Liver (tissue), 9 donors: ENCODE results near the gene RBCK1. TPM values are rescaled to one million over a fixed set of nuclear protein-coding genes. Genes with fewer than 3 reads are reported as not detected.

Experiments
- DNase-seq: peaks from one replicate; pipeline ENCODE4 v3.0.0-alpha.2; 2017; ENCODE audit warnings: low spot score
- H3K27ac ChIP-seq, 2 donors: one replicate each; pipeline ENCODE4 v1.7.0; 2013; ENCODE audit warnings: inconsistent platforms in 2 of 2, low read length in 2 of 2, control low read depth in 1 of 2, low read depth in 1 of 2, mild to moderate bottlenecking in 1 of 2
- H3K27me3 ChIP-seq, 4 donors: one replicate each; pipeline versions ENCODE4 v1.6.1 to v1.7.0; 2013; ENCODE audit warnings: low read length in 3 of 4, inconsistent platforms in 1 of 4, mild to moderate bottlenecking in 1 of 4, moderate library complexity in 1 of 4; ENCODE audit not compliant: control insufficient read depth in 4 of 4, insufficient read depth in 4 of 4
- H3K36me3 ChIP-seq, 4 donors: one replicate each; pipeline versions ENCODE4 v1.6.1 to v1.7.0; 2013; ENCODE audit warnings: low read length in 3 of 4, mild to moderate bottlenecking in 3 of 4, low read depth in 1 of 4, moderate library complexity in 1 of 4; ENCODE audit not compliant: control insufficient read depth in 4 of 4, insufficient read depth in 3 of 4
- H3K4me1 ChIP-seq, 4 donors: one replicate each; pipeline versions ENCODE4 v1.6.1 to v1.7.0; 2013; ENCODE audit warnings: low read length in 3 of 4, mild to moderate bottlenecking in 3 of 4, moderate library complexity in 1 of 4; ENCODE audit not compliant: control insufficient read depth in 4 of 4, insufficient read depth in 4 of 4
- H3K4me3 ChIP-seq, 3 donors: one replicate each; pipeline versions ENCODE4 v1.6.1 to v1.7.0; 2013; ENCODE audit warnings: low read length in 3 of 3, control low read depth in 1 of 3, low read depth in 1 of 3, mild to moderate bottlenecking in 1 of 3
- H3K9ac ChIP-seq, 2 donors: one replicate each; pipeline ENCODE4 v1.7.0; 2013; ENCODE audit warnings: low read length in 2 of 2, mild to moderate bottlenecking in 2 of 2, moderate library complexity in 2 of 2, control low read depth in 1 of 2, low read depth in 1 of 2
- H3K9me3 ChIP-seq, 4 donors: one replicate each; pipeline versions ENCODE4 v1.6.1 to v1.7.0; 2013; ENCODE audit warnings: low read length in 3 of 4; ENCODE audit not compliant: control insufficient read depth in 4 of 4
- EGR1 ChIP-seq, 2 donors: IDR thresholded peaks; 2 replicates each; pipeline ENCODE4 v1.6.1; 2016 to 2018; ENCODE audit warnings: antibody characterized with exemption in 2 of 2, low read depth in 2 of 2
- FOXA1 ChIP-seq: IDR thresholded peaks from 2 replicates; pipeline ENCODE4 v1.6.1; 2016; ENCODE audit warnings: antibody characterized with exemption
- FOXA2 ChIP-seq: IDR thresholded peaks from 2 replicates; pipeline ENCODE4 v1.6.1; 2016; ENCODE audit warnings: antibody characterized with exemption
- HNF4A ChIP-seq, 2 donors: conservative IDR thresholded peaks; 2 replicates each; pipeline ENCODE4 v1.6.1; 2016; ENCODE audit warnings: antibody characterized with exemption in 2 of 2, mild to moderate bottlenecking in 2 of 2
- JUND ChIP-seq, 2 donors: IDR thresholded peaks; 2 replicates each; pipeline ENCODE4 v1.6.1; 2016; ENCODE audit warnings: antibody characterized with exemption in 2 of 2
- MAX ChIP-seq: IDR thresholded peaks from 2 replicates; pipeline ENCODE4 v1.6.1; 2016; ENCODE audit warnings: antibody characterized with exemption
- NR2F2 ChIP-seq: IDR thresholded peaks from 2 replicates; pipeline ENCODE4 v1.6.1; 2016; ENCODE audit warnings: antibody characterized with exemption
- RAD21 ChIP-seq, 2 donors: IDR thresholded peaks; 2 replicates each; pipeline ENCODE4 v1.6.1; 2016; ENCODE audit warnings: antibody characterized with exemption in 2 of 2, mild to moderate bottlenecking in 2 of 2
- RXRA ChIP-seq, 2 donors: IDR thresholded peaks; 2 replicates each; pipeline ENCODE4 v1.6.1; 2017 to 2018; ENCODE audit warnings: antibody characterized with exemption in 2 of 2, mild to moderate bottlenecking in 1 of 2
- SP1 ChIP-seq: IDR thresholded peaks from 2 replicates; pipeline ENCODE4 v1.6.1; 2018; ENCODE audit warnings: antibody characterized with exemption, mild to moderate bottlenecking
- TAF1 ChIP-seq: conservative IDR thresholded peaks from 2 replicates; pipeline ENCODE4 v1.6.1; 2016; ENCODE audit warnings: antibody characterized with exemption, mild to moderate bottlenecking
- YY1 ChIP-seq: IDR thresholded peaks from 2 replicates; pipeline ENCODE4 v1.6.1; 2016; ENCODE audit warnings: antibody characterized with exemption, mild to moderate bottlenecking
- WGBS: extraction: QIAGEN DNeasy Blood & Tissue Kit; methylation state at CpG from one replicate; pipeline ENCODE4 v1.1.7; 2013; 5-methylcytosine and 5-hydroxymethylcytosine counted together
- polyA plus RNA-seq, 2 donors: library from polyadenylated mRNA; stranded (reverse) in 1 of 2; unstranded in 1 of 2; fragments of 200-250 nt in 1 of 2; fragments of >200 nt in 1 of 2; fragmentation: Nextera tagmentation in 1 of 2; extraction: Ambion mirVana in 1 of 2; gene quantifications; one replicate each; pipeline versions ENCODE4 v1.2.1 to v1.2.3, GENCODE V29; 2013 to 2015
- total RNA-seq, 2 donors: library from RNA; depleted of rRNA; stranded (reverse); fragments of >200 nt; gene quantifications; one replicate each; pipeline ENCODE4 v1.2.3, GENCODE V29; 2014
- TF ChIP-seq, protein P1 (sequence below): IDR thresholded peaks from 2 replicates; pipeline ENCODE4 v1.6.1; 2016; ENCODE audit warnings: antibody characterized with exemption, mild to moderate bottlenecking
- TF ChIP-seq, protein P2 (sequence below): IDR thresholded peaks from 2 replicates; pipeline ENCODE4 v1.6.1; 2016; ENCODE audit warnings: antibody characterized with exemption
- donor health status: healthy.
- donor health status: healthy.
- donor health status: healthy.
- donor health status: healthy.
- donor health status: healthy.

The RBCK1 gene
- total and polyA plus RNA-seq, 4 donors = 18.0 to 62.6 (median 54.8) TPM

GRCh38 chr20:402496-402885 is 5.6 kb upstream of the RBCK1 start:
- Histone ChIP-seq H3K9me3 (no peaks in the 10 kb centered on the region), H3K4me1 (peaks cover 6 to 17% (median 8%) of the 10 kb centered on the region in 4 donors), H3K4me3 (no peak overlapping the region), H3K27ac (peak overlapping the region; percentile 88 to 92), H3K27me3 (no peaks in the 10 kb centered on the region), H3K9ac (no peak overlapping the region), H3K36me3 (no peaks in the 10 kb centered on the region)
- DNase-seq = no peak
- 88% methylated on average over 2 of the region's 2 CpGs for WGBS
- TF ChIP-seq RXRA (IDR thresholded peaks at IDR 0.05) (no peak), TAF1 (no peak), RAD21 (IDR thresholded peaks at IDR 0.05) (no peak), NR2F2 (no peak), FOXA1 (no peak), HNF4A (conservative IDR thresholded peaks at IDR 0.05) (no peak)

GRCh38 chr20:402898-403581 is 5.1 kb upstream of the RBCK1 start:
- DNase-seq = no peak
- TF ChIP-seq YY1 (no peak), FOXA2 (no peak), JUND (IDR thresholded peaks at IDR 0.05) (no peak), EGR1 (IDR thresholded peaks at IDR 0.05; ENCODE audit: low read depth in 2 of 2) (no peak), HNF4A (conservative IDR thresholded peaks at IDR 0.05) (no peak), FOXA1 (no peak), SP1 (no peak), MAX (no peak), RAD21 (IDR thresholded peaks at IDR 0.05) (no peak)
- TF ChIP-seq, protein P1, sequence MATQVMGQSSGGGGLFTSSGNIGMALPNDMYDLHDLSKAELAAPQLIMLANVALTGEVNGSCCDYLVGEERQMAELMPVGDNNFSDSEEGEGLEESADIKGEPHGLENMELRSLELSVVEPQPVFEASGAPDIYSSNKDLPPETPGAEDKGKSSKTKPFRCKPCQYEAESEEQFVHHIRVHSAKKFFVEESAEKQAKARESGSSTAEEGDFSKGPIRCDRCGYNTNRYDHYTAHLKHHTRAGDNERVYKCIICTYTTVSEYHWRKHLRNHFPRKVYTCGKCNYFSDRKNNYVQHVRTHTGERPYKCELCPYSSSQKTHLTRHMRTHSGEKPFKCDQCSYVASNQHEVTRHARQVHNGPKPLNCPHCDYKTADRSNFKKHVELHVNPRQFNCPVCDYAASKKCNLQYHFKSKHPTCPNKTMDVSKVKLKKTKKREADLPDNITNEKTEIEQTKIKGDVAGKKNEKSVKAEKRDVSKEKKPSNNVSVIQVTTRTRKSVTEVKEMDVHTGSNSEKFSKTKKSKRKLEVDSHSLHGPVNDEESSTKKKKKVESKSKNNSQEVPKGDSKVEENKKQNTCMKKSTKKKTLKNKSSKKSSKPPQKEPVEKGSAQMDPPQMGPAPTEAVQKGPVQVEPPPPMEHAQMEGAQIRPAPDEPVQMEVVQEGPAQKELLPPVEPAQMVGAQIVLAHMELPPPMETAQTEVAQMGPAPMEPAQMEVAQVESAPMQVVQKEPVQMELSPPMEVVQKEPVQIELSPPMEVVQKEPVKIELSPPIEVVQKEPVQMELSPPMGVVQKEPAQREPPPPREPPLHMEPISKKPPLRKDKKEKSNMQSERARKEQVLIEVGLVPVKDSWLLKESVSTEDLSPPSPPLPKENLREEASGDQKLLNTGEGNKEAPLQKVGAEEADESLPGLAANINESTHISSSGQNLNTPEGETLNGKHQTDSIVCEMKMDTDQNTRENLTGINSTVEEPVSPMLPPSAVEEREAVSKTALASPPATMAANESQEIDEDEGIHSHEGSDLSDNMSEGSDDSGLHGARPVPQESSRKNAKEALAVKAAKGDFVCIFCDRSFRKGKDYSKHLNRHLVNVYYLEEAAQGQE = no peak
- TF ChIP-seq, protein P2, sequence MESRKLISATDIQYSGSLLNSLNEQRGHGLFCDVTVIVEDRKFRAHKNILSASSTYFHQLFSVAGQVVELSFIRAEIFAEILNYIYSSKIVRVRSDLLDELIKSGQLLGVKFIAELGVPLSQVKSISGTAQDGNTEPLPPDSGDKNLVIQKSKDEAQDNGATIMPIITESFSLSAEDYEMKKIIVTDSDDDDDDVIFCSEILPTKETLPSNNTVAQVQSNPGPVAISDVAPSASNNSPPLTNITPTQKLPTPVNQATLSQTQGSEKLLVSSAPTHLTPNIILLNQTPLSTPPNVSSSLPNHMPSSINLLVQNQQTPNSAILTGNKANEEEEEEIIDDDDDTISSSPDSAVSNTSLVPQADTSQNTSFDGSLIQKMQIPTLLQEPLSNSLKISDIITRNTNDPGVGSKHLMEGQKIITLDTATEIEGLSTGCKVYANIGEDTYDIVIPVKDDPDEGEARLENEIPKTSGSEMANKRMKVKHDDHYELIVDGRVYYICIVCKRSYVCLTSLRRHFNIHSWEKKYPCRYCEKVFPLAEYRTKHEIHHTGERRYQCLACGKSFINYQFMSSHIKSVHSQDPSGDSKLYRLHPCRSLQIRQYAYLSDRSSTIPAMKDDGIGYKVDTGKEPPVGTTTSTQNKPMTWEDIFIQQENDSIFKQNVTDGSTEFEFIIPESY = no peak
- Histone ChIP-seq H3K27me3 (no peaks in the 10 kb centered on the region), H3K4me1 (peaks cover 4 to 16% (median 7%) of the 10 kb centered on the region in 4 donors), H3K27ac (peak overlapping the region; percentile 88 to 92), H3K9me3 (no peaks in the 10 kb centered on the region), H3K36me3 (no peaks in the 10 kb centered on the region), H3K9ac (no peak overlapping the region), H3K4me3 (no peak overlapping the region)
- WGBS = 92% methylated on average over 6 of the region's 6 CpGs
